Endometrium (tissue), 2 donors: ENCODE measurements around the gene ARHGAP18.

Experiments used
- FAIRE-seq: peaks from 2 replicates; lab custom pipeline; 2012; peaks lifted over from hg19 to GRCh38; lab: Jason Lieb, UNC
- donor health status: control.
- donor health status: control.

The ARHGAP18 gene

GRCh38 chr6:129709769-129710449, at the start of gene ARHGAP18:
Gene ARHGAP18, minus strand, starts transcription at chr6:129710177. Its CDS starts 41 bp downstream, at chr6:129710136.
- no peak for FAIRE-seq

- FAIRE-seq = no peak
These were observed 45.8 kb upstream of the ARHGAP18 start for GRCh38 chr6:129755787-129756186.

GRCh38 chr6:129754750-129755149, 44.8 kb upstream of the ARHGAP18 start:
- FAIRE-seq = no peak

- no peak for FAIRE-seq
These were observed 43.4 kb upstream of the ARHGAP18 start for GRCh38 chr6:129753422-129753821.

GRCh38 chr6:129751384-129751783, 41.4 kb upstream of the ARHGAP18 start:
- no peak for FAIRE-seq

GRCh38 chr6:129750360-129750759, 40.4 kb upstream of the ARHGAP18 start:
- no peak for FAIRE-seq

- FAIRE-seq = no peak
These were observed 39.8 kb upstream of the ARHGAP18 start for GRCh38 chr6:129749749-129750120.

GRCh38 chr6:129748901-129749748, 39.1 kb upstream of the ARHGAP18 start:
- peak; percentile 53 for FAIRE-seq

- FAIRE-seq = no peak
These were observed 38.4 kb upstream of the ARHGAP18 start for GRCh38 chr6:129748212-129748900.

GRCh38 chr6:129747588-129748112, 37.7 kb upstream of the ARHGAP18 start:
- no peak for FAIRE-seq

GRCh38 chr6:129744880-129745237, 34.9 kb upstream of the ARHGAP18 start:
- no peak for FAIRE-seq

- FAIRE-seq = no peak
These were observed 34.4 kb upstream of the ARHGAP18 start for GRCh38 chr6:129744201-129744879.

GRCh38 chr6:129740013-129740412, 30.0 kb upstream of the ARHGAP18 start:
- FAIRE-seq = no peak

GRCh38 chr6:129736105-129736504, 26.1 kb upstream of the ARHGAP18 start:
- no peak for FAIRE-seq

GRCh38 chr6:129733290-129733689, 23.3 kb upstream of the ARHGAP18 start:
- no peak for FAIRE-seq

GRCh38 chr6:129732542-129732941, 22.6 kb upstream of the ARHGAP18 start:
- no peak for FAIRE-seq

- FAIRE-seq = no peak
These were observed 22.1 kb upstream of the ARHGAP18 start for GRCh38 chr6:129732034-129732433.

- no peak for FAIRE-seq
These were observed 21.5 kb upstream of the ARHGAP18 start for GRCh38 chr6:129731428-129731827.

- FAIRE-seq = peak; percentile 46
These were observed 20.6 kb upstream of the ARHGAP18 start for GRCh38 chr6:129730477-129731165.

GRCh38 chr6:129726650-129727049, 16.7 kb upstream of the ARHGAP18 start:
- no peak for FAIRE-seq

GRCh38 chr6:129725341-129725740, 15.4 kb upstream of the ARHGAP18 start:
- FAIRE-seq = no peak

GRCh38 chr6:129719692-129720091, 9.7 kb upstream of the ARHGAP18 start:
- peak; percentile 39 for FAIRE-seq
